ENCODE measurements around the gene SLCO2A1.

SLCO2A1 gene

DNA sequence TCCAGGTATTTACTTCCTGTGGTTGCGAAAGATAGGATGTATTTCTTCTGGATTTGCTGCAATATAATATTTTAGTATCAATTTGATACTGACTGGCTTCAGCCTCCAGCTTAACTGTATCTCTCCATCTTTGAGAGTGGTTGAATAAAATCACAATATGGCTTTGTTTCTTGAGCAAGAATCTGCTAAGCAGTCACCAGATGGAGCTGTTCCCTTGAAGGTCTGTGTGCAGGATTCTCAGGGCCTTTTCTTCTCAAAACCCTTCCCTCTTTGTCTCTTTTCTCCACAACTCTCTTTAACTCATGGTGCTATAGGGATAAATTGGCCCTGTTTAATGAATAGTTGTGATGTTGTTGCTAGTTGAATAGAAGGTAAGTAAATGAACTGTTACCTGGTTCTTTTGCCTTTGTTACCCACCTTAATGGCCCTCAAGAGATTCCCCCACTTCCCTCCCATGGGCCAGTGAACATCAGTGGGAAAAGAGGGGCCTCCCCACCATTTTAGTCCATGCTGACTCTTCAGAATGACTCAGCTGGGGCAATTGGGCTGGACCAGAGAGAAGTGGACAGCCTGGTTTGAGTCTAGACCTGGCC is 99.3 kb downstream of the SLCO2A1 start:
- peak; percentile 17 to 53 (median 40) for DNase-seq

DNA sequence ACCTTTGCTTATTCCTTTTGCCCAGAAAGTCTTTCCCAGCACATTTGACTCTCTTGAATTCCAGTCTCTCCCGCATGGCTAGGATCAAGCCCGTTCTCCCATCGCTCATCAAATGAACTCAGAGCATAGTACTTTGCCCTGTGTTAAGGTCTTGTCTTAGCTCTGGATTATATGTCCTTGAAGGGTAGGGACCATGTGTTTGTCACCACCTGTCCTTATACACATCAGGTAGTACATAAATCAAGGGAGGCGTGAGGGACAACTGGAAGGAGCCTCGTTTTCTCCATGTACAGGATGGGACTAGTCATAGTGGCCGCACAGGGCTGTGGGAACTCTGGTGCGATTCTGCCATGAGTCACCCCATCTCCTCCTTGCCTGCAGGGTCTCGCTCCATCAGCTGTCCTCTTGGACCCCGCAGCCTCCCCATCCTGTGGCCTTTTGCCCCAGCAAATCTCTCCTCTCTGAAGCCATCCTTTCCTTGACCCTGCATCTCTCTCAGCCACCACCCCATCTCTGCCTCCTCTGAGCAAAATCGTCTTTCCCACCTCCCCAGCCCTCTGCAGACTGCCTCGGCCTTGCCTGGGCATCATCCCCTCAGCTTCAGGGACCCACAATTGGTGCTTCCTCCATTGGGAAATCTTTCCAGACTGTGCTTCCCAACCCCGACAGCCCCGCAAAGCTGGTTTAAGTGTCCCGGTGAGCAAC is 100.7 kb downstream of the SLCO2A1 start:
- DNase-seq, result no peak

- no peak for DNase-seq
These were observed 101.4 kb downstream of the SLCO2A1 start for GRCh38 chr3:133928136-133928893.

DNA sequence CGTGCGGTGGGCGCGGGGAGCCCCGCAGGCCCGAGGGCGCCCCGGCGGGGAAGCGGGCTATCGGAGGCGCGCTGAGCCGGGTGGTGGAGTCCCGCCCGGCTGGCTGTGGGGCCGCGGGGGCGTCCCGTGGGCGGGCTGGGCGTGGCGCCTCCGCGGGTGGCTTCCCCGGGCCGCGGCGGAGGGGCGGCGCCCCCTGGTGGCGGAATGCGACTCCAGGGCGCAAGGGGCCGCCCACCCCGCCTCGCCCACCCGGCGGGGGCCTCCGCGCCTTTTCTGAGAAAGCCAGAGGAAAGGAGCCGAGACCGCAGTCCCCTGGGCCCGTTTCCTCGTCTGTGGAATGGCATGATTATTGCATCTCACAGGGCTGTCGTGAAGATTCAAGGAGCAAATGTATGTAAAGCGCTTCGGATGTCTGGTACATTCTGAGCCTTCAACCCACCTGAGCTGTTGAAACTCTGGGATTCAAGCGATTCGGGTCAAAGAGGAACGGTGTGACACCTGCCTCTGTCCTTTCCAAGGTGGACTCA is 102.1 kb downstream of the SLCO2A1 start:
- peak; percentile 41 to 86 (median 61) for DNase-seq

DNA sequence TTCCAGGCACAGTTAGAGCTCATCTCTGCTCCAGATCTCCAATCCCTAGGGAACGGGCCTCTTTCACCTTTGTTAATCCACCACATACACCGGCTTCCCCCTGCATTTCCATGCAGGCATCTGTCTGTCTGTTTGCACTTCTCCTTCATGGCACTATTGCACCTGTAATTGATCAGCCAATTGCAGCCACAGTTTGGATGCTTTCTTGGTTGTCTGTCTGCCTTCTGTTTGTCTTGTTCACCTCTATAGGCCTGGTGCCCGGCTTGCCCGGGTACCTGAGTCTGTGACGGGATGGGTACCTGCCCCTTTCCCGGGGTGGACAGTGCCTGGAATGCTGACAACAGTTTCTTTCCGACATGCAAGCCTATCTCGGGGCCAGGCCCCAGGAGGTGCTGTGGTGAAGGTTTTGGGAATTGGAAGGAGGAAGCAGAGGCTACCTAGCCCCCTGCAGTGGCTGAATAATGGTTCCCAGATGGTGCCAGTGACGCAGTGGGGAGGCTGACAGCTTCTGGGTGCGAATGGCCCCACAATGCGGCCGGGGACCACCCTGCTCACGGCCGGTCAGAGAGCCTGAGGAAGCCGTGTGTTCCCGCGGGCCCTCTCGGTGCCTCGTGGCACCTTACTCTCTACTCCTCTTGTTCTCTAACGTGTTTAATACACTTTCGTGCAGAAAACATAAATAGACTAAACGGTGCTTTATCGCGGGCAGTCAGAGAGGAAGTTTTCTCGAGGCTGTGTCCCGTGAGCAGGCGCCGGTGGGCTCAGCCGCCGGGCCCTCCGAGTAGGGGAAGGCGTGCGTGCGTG is 102.8 kb downstream of the SLCO2A1 start:
- DNase-seq, result peak in 1 of 4 experiments; percentile 2

DNA sequence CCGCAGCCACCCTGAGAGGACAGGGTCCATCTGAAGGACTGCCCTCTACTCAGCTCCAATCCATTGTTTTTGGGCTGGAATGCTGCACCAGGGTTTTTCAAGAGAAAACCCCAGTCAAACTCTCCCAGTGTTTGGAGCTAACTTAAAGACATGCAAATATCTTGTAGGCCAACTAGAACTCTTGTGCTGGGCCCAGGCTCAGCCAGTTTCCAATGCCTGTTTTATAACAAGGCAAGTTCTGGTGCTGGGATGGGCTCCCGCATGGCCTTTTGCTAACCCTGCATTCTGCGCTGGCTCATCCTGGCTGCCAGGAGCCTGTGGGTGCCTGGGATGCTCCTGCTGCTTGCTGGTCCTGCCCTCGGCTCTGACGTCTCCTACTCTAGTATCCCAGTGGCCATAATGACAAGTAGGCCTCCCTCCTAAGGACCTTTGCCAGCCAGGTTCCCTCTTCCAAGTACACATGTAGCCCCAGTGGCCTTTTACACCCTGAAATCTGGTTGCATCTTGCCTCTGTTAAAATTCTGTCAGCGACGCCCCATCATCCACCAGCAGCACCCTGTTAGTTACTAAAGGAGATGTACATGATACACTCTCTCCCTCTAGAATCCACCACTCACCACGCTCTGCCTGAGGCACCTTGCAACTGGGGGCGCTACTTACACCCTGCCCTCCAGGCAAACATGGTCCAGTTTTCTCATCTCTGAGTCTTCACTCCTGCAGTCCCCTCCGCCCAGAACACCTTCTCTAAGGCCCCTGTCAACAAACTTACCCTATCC is 103.6 kb downstream of the SLCO2A1 start:
- DNase-seq, result no peak

DNA sequence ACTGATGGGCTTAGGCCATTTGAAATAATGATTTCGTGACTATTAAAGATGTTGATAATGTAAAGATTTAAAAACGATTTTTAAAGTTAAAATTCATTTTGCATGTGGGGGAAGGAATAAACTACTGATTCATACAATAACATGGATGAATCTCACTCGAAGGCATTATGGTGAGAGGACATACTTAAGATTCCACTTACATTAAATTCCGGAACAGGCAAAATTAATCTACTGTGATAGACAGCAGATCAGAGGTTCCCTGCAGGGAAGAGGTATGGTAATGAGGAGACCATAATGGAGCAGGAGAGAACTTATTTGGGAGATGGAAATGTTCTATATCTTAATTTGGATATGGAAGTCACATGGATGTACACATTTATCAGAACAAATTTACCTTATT is 105.7 kb downstream of the SLCO2A1 start:
- DNase-seq, result no peak

DNA sequence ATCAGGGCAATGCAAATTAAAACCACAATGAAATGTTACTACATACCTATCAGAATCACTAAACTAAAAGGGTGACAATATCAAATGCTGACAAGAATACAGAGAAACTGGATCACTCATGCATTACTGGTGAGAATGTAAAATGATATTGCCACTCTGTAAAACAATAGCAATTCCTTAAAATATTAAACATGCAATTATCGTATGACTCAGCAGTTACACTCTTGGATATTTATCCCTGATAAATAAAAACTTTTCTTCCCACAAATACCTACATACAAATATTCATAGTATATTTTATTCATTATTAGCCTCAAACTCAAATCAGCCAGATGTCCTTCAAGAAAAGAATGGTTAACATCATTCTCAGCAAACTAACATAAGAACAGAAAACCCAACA is 108.1 kb downstream of the SLCO2A1 start:
- DNase-seq, result no peak

DNA sequence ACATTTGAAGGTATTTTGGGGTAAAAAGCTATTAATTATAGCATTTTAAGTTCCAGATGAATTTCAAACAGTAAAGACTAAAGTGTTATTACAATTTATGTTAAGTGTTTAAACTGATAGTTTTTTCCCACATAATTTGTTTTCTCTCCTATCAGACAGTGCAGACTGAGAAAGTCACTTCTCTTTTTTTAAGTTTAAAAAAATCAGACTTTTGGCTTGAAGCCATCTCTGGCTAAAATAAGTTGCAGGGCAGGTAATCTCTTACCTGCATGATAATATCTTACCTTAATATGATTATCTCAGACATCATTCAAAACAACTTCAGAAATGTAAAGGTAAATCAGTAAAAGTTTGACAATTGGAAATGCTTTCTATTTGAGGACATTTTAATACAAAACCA is 112.6 kb downstream of the SLCO2A1 start:
- DNase-seq, result no peak

- no peak for DNase-seq
These were observed 113.8 kb downstream of the SLCO2A1 start for GRCh38 chr3:133915685-133916658.

DNA sequence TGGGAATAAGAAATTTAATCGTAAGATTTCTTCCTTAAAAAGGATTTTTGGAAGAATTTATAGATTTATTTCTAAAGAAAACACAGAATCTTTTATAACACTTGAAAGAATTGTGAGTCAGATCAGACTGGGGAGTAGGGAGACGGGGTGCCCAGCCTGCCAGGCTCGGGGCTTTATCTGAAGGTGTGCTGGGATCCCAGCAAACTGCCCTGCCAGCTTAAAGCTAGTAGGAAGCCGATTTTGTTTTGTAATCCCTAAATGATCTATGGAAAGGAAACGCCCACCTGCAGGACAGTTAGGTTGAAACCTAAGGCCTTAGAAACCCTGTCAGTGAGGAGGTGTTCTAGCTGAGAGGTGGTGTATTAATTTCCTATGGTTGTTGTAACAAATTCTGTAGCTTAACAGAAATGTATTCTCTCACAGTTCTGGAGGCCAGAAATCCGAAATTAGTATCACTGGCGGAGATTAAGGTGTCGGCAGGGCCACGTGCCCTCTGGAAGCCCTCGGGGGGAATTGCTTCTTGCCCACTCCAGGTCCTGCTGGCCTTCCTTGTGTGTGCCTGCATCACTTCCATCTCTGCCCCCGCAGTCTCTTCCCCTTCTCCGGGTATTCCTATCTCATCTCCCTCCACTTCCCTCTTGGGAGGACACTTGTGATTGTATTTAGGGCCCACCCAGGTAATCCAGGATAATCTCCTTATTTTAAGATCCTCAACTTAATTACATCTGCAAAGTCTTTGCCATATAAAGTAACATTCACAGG is 114.7 kb downstream of the SLCO2A1 start:
- no peak for DNase-seq

DNA sequence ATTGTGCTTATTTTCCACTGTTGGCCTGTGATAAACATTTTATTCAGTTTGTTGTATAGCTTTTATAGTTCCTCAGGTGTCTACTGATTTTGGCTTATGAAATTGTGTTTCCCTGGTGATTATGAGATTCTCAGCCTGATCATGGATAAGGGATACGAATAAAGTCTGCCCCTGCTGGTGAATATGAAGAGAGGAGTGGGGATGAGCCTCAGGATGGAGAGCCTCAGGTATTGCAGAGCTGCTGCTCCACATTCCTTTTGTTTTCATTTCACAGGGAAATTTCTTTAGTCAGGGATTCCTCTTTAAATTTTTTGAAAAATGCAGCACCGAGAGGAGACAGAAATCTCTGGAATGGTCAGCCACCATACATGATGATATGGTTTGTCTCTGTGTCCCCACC is 119.3 kb downstream of the SLCO2A1 start:
- DNase-seq, result no peak

- DNase-seq, result no peak
These were observed 124.3 kb downstream of the SLCO2A1 start for GRCh38 chr3:133905376-133905775.

- no peak for DNase-seq
These were observed 127.9 kb downstream of the SLCO2A1 start for GRCh38 chr3:133901847-133902246.

DNA sequence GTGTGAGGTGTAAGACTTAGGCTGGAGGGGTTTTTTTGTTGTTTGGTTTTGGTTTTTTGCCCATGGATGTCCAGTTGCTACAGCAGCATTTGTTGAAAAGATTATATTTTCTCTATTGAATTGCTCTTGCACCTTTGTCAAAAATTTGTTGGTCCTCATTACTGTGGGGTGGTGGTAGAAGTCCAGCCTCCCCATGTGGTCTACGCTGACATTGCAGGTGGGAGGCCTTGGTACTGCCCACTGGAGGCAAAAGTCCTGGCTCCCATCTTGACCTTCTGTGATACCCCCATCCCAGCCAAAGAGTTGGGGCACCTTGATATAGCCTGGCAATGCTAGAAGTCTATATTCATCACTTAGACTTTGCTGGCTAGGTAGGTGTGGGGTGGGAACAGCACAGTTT is 128.6 kb downstream of the SLCO2A1 start:
- DNase-seq, result no peak

- no peak for DNase-seq
These were observed 130.4 kb downstream of the SLCO2A1 start for GRCh38 chr3:133899311-133899710.

DNA sequence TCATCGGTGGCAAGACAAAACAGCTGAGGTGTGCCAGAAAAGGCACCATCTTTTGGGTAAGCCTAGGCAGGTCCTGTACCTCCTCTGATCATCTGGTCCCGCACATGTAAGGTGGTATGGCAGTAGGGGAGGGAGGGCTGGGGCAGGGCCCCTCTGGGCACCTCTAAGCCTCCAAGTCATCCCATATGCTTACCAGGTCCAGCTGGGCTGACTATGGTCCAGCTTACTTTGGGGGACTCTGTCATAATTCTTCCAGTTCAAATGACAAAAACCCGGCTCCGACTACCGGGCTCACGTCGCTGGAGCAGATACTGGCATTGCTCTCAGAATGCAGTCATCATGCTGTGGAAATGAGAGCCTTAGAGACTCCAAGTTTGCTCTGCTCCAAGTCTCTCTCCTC is 132.2 kb downstream of the SLCO2A1 start:
- DNase-seq, result no peak

DNA sequence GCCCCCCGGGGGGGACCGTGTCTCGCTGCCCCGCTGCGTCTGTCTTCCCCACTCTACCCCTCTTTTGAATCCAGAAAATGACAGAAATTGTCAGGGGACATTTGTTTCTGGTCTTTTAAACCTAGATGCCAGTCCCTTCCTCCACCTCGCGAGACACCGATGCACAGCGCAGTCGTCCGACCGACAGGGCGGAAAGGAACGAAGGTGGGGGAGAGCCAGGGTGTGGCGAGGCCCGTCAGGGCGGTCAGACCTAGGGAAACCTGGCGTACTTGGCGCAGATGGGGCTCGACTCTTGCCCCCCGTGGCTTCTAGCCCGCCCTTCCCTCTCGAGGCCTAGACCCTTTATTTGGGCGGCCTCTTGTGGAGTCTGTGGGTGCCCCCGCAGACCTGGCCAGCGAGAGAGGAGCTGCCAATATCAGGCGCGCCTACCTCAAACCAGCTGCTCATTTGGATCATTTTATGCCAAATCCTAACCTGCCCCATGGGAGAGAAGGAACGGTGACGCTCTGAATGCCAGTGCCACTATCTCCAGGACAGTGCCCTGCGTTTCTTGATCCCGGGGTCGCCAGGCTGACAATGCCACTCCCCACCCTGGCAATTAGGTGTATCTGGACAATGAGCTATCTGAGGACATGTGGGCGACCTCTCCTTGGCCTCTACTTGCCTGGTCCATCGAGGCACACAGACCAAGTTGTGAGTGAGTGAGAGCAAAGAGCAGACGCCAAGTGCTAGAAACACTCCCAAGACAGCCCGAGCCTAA is 133.5 kb downstream of the SLCO2A1 start:
- DNase-seq, result no peak

Measured in suppressor macrophage (primary cell).